D721Med (cell line): ENCODE data around the gene PSTPIP1.

Experiments
- DNase-seq: peaks from one replicate; pipeline ENCODE4 v3.0.0; 2011; ENCODE audit warnings: low spot score; ENCODE audit not compliant: insufficient read length
- FAIRE-seq: peaks from 2 replicates; lab custom pipeline; 2011; peaks lifted over from hg19 to GRCh38; lab: Jason Lieb, UNC
- TF ChIP-seq, protein P1 (sequence below): IDR thresholded peaks from 2 replicates; pipeline ENCODE4 v1.5.1; 2012; ENCODE audit warnings: mild to moderate bottlenecking, control low read depth; ENCODE audit not compliant: insufficient read depth; ENCODE audit errors: missing control alignments

Gene PSTPIP1

DNA sequence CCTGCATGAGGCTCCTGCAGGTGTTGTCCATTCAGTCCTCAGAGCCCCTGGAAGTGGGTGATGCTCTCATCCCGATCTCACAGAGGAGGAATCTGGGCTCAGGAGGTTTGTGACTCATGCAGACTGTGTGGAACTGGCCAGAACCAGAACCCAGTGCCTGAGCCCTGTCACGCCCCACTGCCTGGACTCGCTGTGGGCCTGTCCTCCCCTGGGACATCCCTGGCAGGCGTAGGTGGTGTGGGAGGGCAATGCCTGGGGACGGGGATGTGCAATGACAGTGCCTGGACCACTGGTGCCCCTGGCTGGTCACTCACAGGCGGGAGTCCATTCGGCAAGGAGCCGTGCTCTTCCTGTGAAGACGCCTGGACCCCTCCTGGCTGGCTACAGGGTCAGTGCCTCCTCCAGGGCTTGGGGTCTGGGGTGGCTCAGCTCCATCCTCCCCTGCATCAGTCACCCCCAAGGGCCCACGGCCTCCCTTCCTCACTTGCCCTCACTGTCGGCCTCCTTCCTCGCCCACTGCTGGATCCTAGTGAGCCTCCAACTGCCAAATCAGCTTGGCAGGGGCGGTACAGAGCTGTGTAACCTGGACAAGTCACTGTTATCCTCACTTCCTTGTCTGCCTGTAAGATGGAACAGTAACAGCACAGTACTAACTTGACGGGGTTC lies 14.9 kb downstream of the PSTPIP1 start:
- FAIRE-seq (no peak), DNase-seq (no peak)
- TF ChIP-seq, protein P1, sequence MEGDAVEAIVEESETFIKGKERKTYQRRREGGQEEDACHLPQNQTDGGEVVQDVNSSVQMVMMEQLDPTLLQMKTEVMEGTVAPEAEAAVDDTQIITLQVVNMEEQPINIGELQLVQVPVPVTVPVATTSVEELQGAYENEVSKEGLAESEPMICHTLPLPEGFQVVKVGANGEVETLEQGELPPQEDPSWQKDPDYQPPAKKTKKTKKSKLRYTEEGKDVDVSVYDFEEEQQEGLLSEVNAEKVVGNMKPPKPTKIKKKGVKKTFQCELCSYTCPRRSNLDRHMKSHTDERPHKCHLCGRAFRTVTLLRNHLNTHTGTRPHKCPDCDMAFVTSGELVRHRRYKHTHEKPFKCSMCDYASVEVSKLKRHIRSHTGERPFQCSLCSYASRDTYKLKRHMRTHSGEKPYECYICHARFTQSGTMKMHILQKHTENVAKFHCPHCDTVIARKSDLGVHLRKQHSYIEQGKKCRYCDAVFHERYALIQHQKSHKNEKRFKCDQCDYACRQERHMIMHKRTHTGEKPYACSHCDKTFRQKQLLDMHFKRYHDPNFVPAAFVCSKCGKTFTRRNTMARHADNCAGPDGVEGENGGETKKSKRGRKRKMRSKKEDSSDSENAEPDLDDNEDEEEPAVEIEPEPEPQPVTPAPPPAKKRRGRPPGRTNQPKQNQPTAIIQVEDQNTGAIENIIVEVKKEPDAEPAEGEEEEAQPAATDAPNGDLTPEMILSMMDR: no peak

DNA sequence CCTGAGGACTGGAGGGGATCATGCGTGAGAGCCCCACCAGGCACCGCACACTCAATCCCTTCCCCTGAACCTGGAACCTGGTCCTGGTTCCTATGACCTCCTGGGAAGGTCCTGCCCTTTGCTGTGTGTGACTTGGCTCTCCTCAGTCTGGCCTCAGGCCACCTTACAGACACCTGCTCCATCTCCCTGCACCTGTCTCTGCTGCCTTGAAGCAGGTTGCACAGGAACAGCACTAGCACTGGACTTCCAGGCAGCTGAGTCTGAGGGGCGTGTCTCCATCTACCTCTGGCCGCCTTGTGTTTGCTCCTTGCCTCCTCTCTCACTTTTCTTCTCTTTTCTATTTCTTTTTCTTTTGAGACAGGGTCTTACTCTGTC lies 15.4 kb downstream of the PSTPIP1 start:
- no peak for FAIRE-seq
- no peak for DNase-seq
- TF ChIP-seq, protein P1: no peak

DNA sequence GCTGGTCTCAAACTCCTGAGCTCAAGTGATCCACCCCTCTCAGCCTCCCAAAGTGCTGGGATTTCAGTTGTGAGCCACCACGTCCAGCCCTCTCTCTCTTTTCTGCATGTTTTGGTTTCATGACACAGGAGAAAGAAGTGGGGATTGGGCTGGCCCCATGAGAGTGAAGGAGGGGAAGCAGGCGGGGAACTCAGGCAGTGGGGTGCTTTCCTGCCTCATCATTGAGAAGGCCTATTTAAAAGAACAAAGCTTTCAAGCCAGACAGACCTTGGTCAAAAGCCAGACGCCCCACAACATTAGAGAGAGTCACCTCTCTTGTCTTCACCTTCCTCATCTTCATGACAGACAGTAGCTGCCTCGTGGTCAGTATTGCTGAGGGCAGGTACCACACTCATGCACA lies 15.9 kb downstream of the PSTPIP1 start:
- FAIRE-seq: no peak
- no peak for DNase-seq
- TF ChIP-seq, protein P1: no peak

DNA sequence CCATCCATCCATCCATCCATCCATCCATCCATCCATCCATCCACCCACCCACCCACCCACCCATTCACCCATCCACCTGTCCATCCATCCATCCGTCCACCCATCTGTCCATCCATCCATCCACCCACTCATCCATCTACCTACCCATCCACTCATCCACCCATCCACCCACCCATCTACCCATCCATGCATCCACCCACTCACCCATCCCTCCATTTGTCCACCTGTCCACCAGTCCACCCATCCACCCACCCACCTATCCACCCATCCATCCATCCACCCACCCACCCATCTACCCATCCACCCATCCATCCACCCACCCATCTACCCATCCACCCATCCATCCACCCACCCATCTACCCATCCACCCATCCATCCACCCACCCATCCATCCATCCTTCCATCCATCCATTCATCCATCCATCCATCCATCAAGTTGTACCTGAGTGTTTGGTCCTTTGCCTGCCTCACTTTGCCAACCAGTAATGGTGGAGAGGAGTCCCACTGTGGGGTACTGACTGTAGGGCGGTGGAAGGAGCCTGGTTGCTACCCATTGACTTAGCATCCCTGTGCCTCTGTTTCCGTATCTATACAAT lies 17.3 kb downstream of the PSTPIP1 start:
- TF ChIP-seq, protein P1: no peak
- FAIRE-seq (no peak), DNase-seq (no peak)

DNA sequence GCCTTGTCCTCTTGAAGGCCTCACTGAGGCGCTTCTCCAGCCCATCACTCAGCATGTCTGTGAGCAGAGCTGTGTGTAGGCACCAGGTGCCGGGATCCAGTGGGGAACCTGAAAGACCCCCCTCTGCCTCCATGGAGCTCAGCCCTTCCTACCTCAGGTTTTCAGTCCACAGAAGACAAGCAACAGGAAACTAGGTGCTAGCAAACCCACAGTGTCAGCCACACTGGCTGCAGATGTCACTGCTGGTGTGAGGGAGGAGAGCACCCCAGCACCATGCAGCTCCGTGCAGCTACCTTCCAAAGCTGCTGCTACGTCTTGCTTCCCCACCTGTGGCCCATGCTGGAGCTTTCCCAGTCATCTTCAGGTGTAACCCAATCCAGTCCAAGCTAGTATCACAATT lies 17.9 kb downstream of the PSTPIP1 start:
- DNase-seq: no peak

DNA sequence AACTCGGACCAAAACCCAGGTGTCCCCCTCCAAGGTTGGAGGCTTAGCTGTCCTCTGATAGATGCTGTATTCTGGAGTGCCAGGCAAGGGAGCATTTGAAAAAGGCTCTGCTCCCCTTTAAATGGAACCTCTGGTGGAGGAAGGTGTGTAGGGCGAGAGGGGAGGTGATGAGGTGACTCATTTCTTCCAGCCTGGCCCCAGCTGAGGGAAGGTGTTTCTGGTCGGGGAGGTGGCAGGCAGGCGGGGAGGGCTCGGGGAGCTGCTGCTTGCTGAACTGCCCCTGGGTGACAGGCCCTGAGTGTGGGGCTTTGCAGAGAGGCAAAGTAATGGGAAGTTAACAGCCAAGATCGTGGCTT lies 18.8 kb downstream of the PSTPIP1 start:
- no peak for DNase-seq
- TF ChIP-seq, protein P1: no peak
- FAIRE-seq: no peak

More for the DNA sequence above, 17.9 kb downstream of the PSTPIP1 start:
- no peak for FAIRE-seq
- TF ChIP-seq, protein P1: no peak

DNA sequence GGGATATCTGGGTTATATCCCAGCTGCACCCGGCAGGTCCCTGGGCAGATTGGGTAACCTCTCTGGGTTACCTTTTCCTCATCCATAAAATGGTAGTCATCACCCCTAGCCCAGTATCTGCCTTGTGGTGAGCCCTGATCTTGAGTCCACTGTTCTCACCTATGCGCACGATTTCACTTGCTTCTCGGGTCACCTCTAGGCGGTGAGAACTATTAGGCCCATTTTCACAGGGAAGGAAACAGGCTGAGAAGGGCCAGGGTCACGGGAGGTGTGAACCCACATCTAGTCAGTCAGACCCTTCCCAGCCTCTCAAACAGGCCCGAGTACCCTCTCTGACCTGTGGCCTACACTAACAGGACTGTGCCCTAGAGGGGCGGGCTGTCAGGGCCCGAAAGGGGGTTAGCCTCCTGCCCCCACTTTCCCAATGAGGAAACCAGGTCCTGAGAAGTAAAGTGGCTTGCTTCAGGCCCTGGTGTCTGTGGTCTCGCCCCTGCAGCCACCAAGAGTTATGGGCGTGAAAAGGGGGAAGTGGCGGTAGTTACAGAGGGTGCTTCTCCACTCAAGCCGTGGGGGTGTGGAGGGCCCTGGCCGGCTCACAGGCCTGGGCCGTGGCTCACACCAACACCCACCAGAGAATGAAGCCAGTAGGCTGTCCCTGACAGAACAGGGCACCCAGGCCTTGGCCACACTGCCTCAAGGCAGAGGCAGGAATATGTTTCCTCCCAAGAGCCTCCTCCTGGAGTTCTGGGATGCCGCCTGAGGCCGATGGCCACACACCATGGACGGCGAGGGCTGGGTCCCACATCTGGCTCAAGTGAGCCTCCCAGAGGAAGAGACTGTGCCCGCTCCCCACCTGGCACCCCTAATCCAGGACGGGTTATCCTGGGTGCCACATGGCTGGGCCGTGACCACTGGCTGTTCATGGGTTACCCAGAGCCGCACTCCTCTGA lies 19.5 kb downstream of the PSTPIP1 start:
- TF ChIP-seq, protein P1: no peak
- DNase-seq (no peak), FAIRE-seq (no peak)
